SK-N-SH treated with all-trans-retinoic acid at 6 μM for 48 hours (cell line): ENCODE data around the gene TOP2B.

Experiments
- ARNTL ChIP-seq: fragments of 450-650 bp; formaldehyde crosslinking; IDR thresholded peaks from 2 replicates; pipeline ENCODE4 v1.5.0; 2020; ENCODE audit warnings: low read depth, mild to moderate bottlenecking, moderate library complexity, borderline replicate concordance
- RARB ChIP-seq: fragments of 250-450 bp; sonication (Bioruptor Pico); IDR thresholded peaks from 2 replicates; pipeline ENCODE4 v1.8.0; 2021; ENCODE audit warnings: mild to moderate bottlenecking, moderate library complexity
- ZFP3 ChIP-seq: fragments of 250-450 bp; sonication (Bioruptor Pico); IDR thresholded peaks from 2 replicates; pipeline ENCODE4 v1.5.0; 2020; ENCODE audit warnings: mild to moderate bottlenecking, moderate library complexity
- ZFP30 ChIP-seq: fragments of 450-650 bp; formaldehyde crosslinking; IDR thresholded peaks from 2 replicates; pipeline ENCODE4 v1.5.0; 2022; ENCODE audit warnings: mild to moderate bottlenecking, moderate library complexity
- TF ChIP-seq, protein P1 (sequence below): fragments of 250-450 bp; sonication (Bioruptor Pico); IDR thresholded peaks from 2 replicates; pipeline ENCODE4 v1.8.0; 2021; ENCODE audit warnings: low read depth, mild to moderate bottlenecking, moderate library complexity, borderline replicate concordance

DNA sequence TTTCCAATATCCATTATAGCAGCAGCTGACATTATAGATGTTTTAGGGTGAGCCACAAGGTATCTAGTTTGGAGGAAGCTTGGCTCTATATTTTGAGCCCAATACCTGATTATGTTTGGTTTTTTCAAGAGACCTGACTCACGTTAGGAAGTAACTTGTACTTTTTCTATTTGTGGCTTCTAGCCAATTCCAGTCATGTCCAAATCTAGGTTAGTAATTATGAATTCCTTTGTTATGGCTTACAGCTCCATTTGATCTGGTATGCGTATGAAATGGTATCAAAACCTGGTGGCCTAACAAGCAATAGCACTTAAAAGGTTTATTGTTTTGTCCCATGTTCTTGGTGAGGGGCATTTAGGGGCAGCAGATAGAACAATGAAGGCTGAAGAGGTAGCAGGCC is 115.9 kb downstream of the TOP2B start:
- TF ChIP-seq ARNTL (CRISPR knock-in tag) = no peak
- no peak for TF ChIP-seq ZFP3
- TF ChIP-seq, protein P1, sequence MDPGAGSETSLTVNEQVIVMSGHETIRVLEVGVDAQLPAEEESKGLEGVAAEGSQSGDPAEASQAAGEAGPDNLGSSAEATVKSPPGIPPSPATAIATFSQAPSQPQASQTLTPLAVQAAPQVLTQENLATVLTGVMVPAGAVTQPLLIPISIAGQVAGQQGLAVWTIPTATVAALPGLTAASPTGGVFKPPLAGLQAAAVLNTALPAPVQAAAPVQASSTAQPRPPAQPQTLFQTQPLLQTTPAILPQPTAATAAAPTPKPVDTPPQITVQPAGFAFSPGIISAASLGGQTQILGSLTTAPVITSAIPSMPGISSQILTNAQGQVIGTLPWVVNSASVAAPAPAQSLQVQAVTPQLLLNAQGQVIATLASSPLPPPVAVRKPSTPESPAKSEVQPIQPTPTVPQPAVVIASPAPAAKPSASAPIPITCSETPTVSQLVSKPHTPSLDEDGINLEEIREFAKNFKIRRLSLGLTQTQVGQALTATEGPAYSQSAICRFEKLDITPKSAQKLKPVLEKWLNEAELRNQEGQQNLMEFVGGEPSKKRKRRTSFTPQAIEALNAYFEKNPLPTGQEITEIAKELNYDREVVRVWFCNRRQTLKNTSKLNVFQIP = no peak
- TF ChIP-seq RARB (CRISPR knock-in tag) = no peak
- TF ChIP-seq ZFP30 (CRISPR knock-in tag) = no peak
